Endothelial cell of umbilical vein (primary cell): ENCODE data around the gene DDRGK1.

ENCODE experiments used
- CTCF ChIP-seq, 2 donors: IDR thresholded peaks; 1 replicate in 1 of 2; 2 replicates in 1 of 2; pipeline ENCODE4 v1.5.1; 2011; ENCODE audit warnings: low read length in 2 of 2, mild to moderate bottlenecking in 2 of 2, moderate library complexity in 2 of 2, control low read depth in 1 of 2, inconsistent platforms in 1 of 2, low read depth in 1 of 2; ENCODE audit not compliant: insufficient read depth in 1 of 2; ENCODE audit errors: extremely low read depth in 1 of 2
- EZH2 ChIP-seq: IDR thresholded peaks from 2 replicates; pipeline ENCODE4 v1.6.1; 2012; ENCODE audit warnings: borderline replicate concordance, low read depth, mild to moderate bottlenecking, moderate library complexity, low read length, inconsistent platforms; ENCODE audit not compliant: severe bottlenecking
- FOS ChIP-seq: IDR thresholded peaks from 2 replicates; pipeline ENCODE4 v1.6.1; 2011; ENCODE audit warnings: mild to moderate bottlenecking, low read length, moderate library complexity, borderline replicate concordance; ENCODE audit not compliant: insufficient read depth
- MAX ChIP-seq: IDR thresholded peaks from 2 replicates; pipeline ENCODE4 v1.6.1; 2011; ENCODE audit not compliant: insufficient read depth, insufficient read length
- MYC ChIP-seq: IDR thresholded peaks from one replicate; pipeline ENCODE4 v1.6.1; 2011; ENCODE audit warnings: mild to moderate bottlenecking, low read depth, low read length
- POLR2A ChIP-seq: IDR thresholded peaks from 2 replicates; pipeline ENCODE4 v1.6.1; 2012; ENCODE audit warnings: low read depth, mild to moderate bottlenecking, control low read depth, low read length
- POLR2AphosphoS5 ChIP-seq: IDR thresholded peaks from 2 replicates; pipeline ENCODE4 v1.6.1; 2012; ENCODE audit warnings: low read depth, mild to moderate bottlenecking, control low read depth, low read length, moderate library complexity; ENCODE audit not compliant: insufficient read depth

GRCh38 chr20:3193806-3194616 is 10.5 kb downstream of the DDRGK1 start:
- TF ChIP-seq CTCF (IDR thresholded peaks at IDR 0.05; ENCODE audit: extremely low read depth in 1 of 2, insufficient read depth in 1 of 2, low read depth in 1 of 2, low read length in 2 of 2) (no peak), POLR2A (no peak), EZH2 (no peak), POLR2AphosphoS5 (no peak), MAX (no peak), FOS (no peak), MYC (no peak)
